Measurements from ENCODE around the gene VTCN1. TPM values are rescaled to one million over a fixed set of nuclear protein-coding genes. Genes with fewer than 3 reads are reported as not detected.

Gene VTCN1
- total RNA-seq, 1 experiment from 2014 or later, result not detected

- ATAC-seq, result no peak
Observed at GRCh38 chr1:117116784-117117130, 94.0 kb downstream of the VTCN1 start.

GRCh38 chr1:117116090-117116783 lies 94.5 kb downstream of the VTCN1 start:
- Histone ChIP-seq H3K4me3 (ENCODE audit: low read depth in 2 of 2, low read length in 2 of 2) (no peak overlapping the region), H3K4me1 (ENCODE audit: control insufficient read depth, insufficient read depth, low read length) (no peaks in the 10 kb centered on the region), H3K27me3 (ENCODE audit: control insufficient read depth, insufficient read depth, low read length) (no peaks in the 10 kb centered on the region), H3K27ac (ENCODE audit: low read length) (no peak overlapping the region), H3K9me3 (ENCODE audit: control insufficient read depth, insufficient read depth, low read depth, low read length) (no peaks in the 10 kb centered on the region), H3K36me3 (ENCODE audit: control insufficient read depth, insufficient read depth, low read length) (no peaks in the 10 kb centered on the region)
- ChIA-PET CTCF (no interaction called here), POLR2A (interaction anchor here (0.6 to 0.7 kb wide), 2 partner anchors 20 to 56 kb away, joined by 3 to 5 read pairs; partner anchors contain the start of gene TTF2)
- no TSS peak for BruUV-seq (replicated peaks)
- intact Hi-C loops (cut with micrococcal nuclease; ENCODE audit: unreplicated experiment), result no loop called here
- TF ChIP-seq, protein P1, sequence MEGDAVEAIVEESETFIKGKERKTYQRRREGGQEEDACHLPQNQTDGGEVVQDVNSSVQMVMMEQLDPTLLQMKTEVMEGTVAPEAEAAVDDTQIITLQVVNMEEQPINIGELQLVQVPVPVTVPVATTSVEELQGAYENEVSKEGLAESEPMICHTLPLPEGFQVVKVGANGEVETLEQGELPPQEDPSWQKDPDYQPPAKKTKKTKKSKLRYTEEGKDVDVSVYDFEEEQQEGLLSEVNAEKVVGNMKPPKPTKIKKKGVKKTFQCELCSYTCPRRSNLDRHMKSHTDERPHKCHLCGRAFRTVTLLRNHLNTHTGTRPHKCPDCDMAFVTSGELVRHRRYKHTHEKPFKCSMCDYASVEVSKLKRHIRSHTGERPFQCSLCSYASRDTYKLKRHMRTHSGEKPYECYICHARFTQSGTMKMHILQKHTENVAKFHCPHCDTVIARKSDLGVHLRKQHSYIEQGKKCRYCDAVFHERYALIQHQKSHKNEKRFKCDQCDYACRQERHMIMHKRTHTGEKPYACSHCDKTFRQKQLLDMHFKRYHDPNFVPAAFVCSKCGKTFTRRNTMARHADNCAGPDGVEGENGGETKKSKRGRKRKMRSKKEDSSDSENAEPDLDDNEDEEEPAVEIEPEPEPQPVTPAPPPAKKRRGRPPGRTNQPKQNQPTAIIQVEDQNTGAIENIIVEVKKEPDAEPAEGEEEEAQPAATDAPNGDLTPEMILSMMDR (IDR thresholded peaks at IDR 0.05), result no peak
- TF ChIP-seq SIN3A (IDR thresholded peaks at IDR 0.05; ENCODE audit: borderline replicate concordance, insufficient read depth, low read depth, low read length) (no peak), TCF7L2 (IDR thresholded peaks at IDR 0.05; ENCODE audit: low read depth, low read length) (no peak), POLR2AphosphoS5 (IDR thresholded peaks at IDR 0.05; ENCODE audit: low read depth, low read length) (no peak)
- TF ChIP-seq, protein P2, sequence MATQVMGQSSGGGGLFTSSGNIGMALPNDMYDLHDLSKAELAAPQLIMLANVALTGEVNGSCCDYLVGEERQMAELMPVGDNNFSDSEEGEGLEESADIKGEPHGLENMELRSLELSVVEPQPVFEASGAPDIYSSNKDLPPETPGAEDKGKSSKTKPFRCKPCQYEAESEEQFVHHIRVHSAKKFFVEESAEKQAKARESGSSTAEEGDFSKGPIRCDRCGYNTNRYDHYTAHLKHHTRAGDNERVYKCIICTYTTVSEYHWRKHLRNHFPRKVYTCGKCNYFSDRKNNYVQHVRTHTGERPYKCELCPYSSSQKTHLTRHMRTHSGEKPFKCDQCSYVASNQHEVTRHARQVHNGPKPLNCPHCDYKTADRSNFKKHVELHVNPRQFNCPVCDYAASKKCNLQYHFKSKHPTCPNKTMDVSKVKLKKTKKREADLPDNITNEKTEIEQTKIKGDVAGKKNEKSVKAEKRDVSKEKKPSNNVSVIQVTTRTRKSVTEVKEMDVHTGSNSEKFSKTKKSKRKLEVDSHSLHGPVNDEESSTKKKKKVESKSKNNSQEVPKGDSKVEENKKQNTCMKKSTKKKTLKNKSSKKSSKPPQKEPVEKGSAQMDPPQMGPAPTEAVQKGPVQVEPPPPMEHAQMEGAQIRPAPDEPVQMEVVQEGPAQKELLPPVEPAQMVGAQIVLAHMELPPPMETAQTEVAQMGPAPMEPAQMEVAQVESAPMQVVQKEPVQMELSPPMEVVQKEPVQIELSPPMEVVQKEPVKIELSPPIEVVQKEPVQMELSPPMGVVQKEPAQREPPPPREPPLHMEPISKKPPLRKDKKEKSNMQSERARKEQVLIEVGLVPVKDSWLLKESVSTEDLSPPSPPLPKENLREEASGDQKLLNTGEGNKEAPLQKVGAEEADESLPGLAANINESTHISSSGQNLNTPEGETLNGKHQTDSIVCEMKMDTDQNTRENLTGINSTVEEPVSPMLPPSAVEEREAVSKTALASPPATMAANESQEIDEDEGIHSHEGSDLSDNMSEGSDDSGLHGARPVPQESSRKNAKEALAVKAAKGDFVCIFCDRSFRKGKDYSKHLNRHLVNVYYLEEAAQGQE (IDR thresholded peaks at IDR 0.05; ENCODE audit: insufficient read depth in 1 of 2, low read depth in 2 of 2, low read length in 1 of 2), result no peak
- in situ Hi-C loops (cut with HindIII; ENCODE audit: low pct_unique_long_range_greater_than_20kb, low sequenced_read_pairs), result no loop called here
- DNase-seq (ENCODE audit: low read depth, low spot score) (no peak), ATAC-seq (no peak)

More at GRCh38 chr1:117116784-117117130, 94.0 kb downstream of the VTCN1 start:
- intact Hi-C loops (cut with micrococcal nuclease; ENCODE audit: unreplicated experiment) (no loop called here), in situ Hi-C loops (cut with HindIII; ENCODE audit: low pct_unique_long_range_greater_than_20kb, low sequenced_read_pairs) (no loop called here)
- Histone ChIP-seq H3K4me3 (ENCODE audit: low read depth in 2 of 2, low read length in 2 of 2) (no peak overlapping the region), H3K27ac (ENCODE audit: low read length) (no peak overlapping the region), H3K36me3 (ENCODE audit: control insufficient read depth, insufficient read depth, low read length) (no peaks in the 10 kb centered on the region), H3K9me3 (ENCODE audit: control insufficient read depth, insufficient read depth, low read depth, low read length) (no peaks in the 10 kb centered on the region), H3K4me1 (ENCODE audit: control insufficient read depth, insufficient read depth, low read length) (no peaks in the 10 kb centered on the region), H3K27me3 (ENCODE audit: control insufficient read depth, insufficient read depth, low read length) (no peaks in the 10 kb centered on the region)
- no TSS peak for BruUV-seq (replicated peaks)
- ChIA-PET CTCF (no interaction called here), POLR2A (interaction anchor here (0.7 kb wide), 1 partner anchor 19 kb away, joined by 3 read pairs; no protein-coding TSS in a partner anchor)
- TF ChIP-seq TCF7L2 (IDR thresholded peaks at IDR 0.05; ENCODE audit: low read depth, low read length), result no peak
- TF ChIP-seq, protein P1 (IDR thresholded peaks at IDR 0.05), result no peak
- TF ChIP-seq SIN3A (IDR thresholded peaks at IDR 0.05; ENCODE audit: borderline replicate concordance, insufficient read depth, low read depth, low read length), result no peak
- TF ChIP-seq POLR2AphosphoS5 (IDR thresholded peaks at IDR 0.05; ENCODE audit: low read depth, low read length), result no peak
- TF ChIP-seq, protein P2 (IDR thresholded peaks at IDR 0.05; ENCODE audit: insufficient read depth in 1 of 2, low read depth in 2 of 2, low read length in 1 of 2), result no peak
- DNase-seq (ENCODE audit: low read depth, low spot score), result no peak

Data from Panc1 (cell line).